Omental fat pad (tissue), 4 donors: ENCODE results near the gene GPRC5B. TPM values are rescaled to one million over a fixed set of nuclear protein-coding genes. Genes with fewer than 3 reads are reported as not detected.

ENCODE experiments used
- ATAC-seq: fragments of 150-250 bp; one replicate; pipeline ENCODE4 v1.9.1; 2016; ENCODE audit warnings: mild to moderate bottlenecking, moderate library complexity; ENCODE audit not compliant: low FRiP score
- DNase-seq: peaks from one replicate; pipeline ENCODE4 v3.0.0-alpha.2; 2019; ENCODE audit warnings: low spot score
- CTCF ChIP-seq, 3 donors: fragments of 450-650 bp; IDR thresholded peaks; one replicate each; pipeline ENCODE4 v1.5.1; 2016 to 2017; ENCODE audit warnings: antibody characterized with exemption in 3 of 3, mild to moderate bottlenecking in 3 of 3, moderate library complexity in 2 of 3
- total RNA-seq, 4 donors: library from RNA; depleted of rRNA; stranded (reverse); fragments of >200 nt; gene quantifications; one replicate each; pipeline ENCODE4 v1.1.0, GENCODE V29; 2016

GPRC5B gene
- total RNA-seq, 4 donors from 2014 or later: 15.4 to 36.3 (median 30.7) TPM

- ATAC-seq (no peak), DNase-seq (no peak)
- no peak for TF ChIP-seq CTCF (IDR thresholded peaks at IDR 0.05)
Measured at GRCh38 chr16:19919142-19919541, 34.5 kb upstream of the GPRC5B start.

- TF ChIP-seq CTCF (IDR thresholded peaks at IDR 0.05): no peak
Measured at GRCh38 chr16:19916064-19916463, 31.4 kb upstream of the GPRC5B start.

GRCh38 chr16:19914877-19915276, 30.2 kb upstream of the GPRC5B start:
- no peak for DNase-seq
- no peak for TF ChIP-seq CTCF (IDR thresholded peaks at IDR 0.05)
- no peak for ATAC-seq

More at GRCh38 chr16:19916064-19916463, 31.4 kb upstream of the GPRC5B start:
- no peak for DNase-seq
- no peak for ATAC-seq

- DNase-seq: no peak
- no peak for TF ChIP-seq CTCF (IDR thresholded peaks at IDR 0.05)
- ATAC-seq: no peak
Measured at GRCh38 chr16:19913340-19913645, 28.6 kb upstream of the GPRC5B start.

- DNase-seq (no peak), ATAC-seq (no peak)
- no peak for TF ChIP-seq CTCF (IDR thresholded peaks at IDR 0.05)
Measured at GRCh38 chr16:19912455-19913339, 28.0 kb upstream of the GPRC5B start.

- DNase-seq (no peak), ATAC-seq (no peak)
Measured at GRCh38 chr16:19911747-19912454, 27.3 kb upstream of the GPRC5B start.

More at GRCh38 chr16:19911747-19912454, 27.3 kb upstream of the GPRC5B start:
- no peak for TF ChIP-seq CTCF (IDR thresholded peaks at IDR 0.05)
